Measurements from ENCODE around the gene GNAI3. TPM values are rescaled to one million over a fixed set of nuclear protein-coding genes. Genes with fewer than 3 reads are reported as not detected.

Gene GNAI3
- total and polyA plus RNA-seq, 2 experiments from 2014 or later = 5.0 to 7.9 TPM

GRCh38 chr1:109569323-109569722 lies 20.9 kb downstream of the GNAI3 start:
- DNase-seq (ENCODE audit: low read depth in 1 of 2, low spot score in 1 of 2) = no peak
- no peak overlapping the region for H3K4me3 ChIP-seq
- peaks cover 24% of the 10 kb centered on the region for H3K4me1 ChIP-seq (ENCODE audit: low read depth)
- no peaks in the 10 kb centered on the region for H3K27me3 ChIP-seq
- H3K9me3 ChIP-seq (ENCODE audit: low read depth) = no peaks in the 10 kb centered on the region
- no peak for TF ChIP-seq CTCF (IDR thresholded peaks at IDR 0.05; ENCODE audit: low read depth, low read length)
- no peaks in the 10 kb centered on the region for H3K36me3 ChIP-seq
- no peak overlapping the region for H3K27ac ChIP-seq

- H3K9me3 ChIP-seq (ENCODE audit: low read depth) = no peaks in the 10 kb centered on the region
- H3K27me3 ChIP-seq = no peaks in the 10 kb centered on the region
- H3K4me3 ChIP-seq = no peak overlapping the region
- H3K36me3 ChIP-seq = no peaks in the 10 kb centered on the region
- H3K4me1 ChIP-seq (ENCODE audit: low read depth) = peaks cover 24% of the 10 kb centered on the region
- DNase-seq (ENCODE audit: low read depth in 1 of 2, low spot score in 1 of 2) = peak; percentile 18 to 54
- TF ChIP-seq CTCF (IDR thresholded peaks at IDR 0.05; ENCODE audit: low read depth, low read length) = no peak
- H3K27ac ChIP-seq = peak overlapping the region; percentile 24
Measured at GRCh38 chr1:109570414-109570813, 22.0 kb downstream of the GNAI3 start.

GRCh38 chr1:109573785-109574184 lies 25.4 kb downstream of the GNAI3 start:
- DNase-seq (ENCODE audit: low read depth in 1 of 2, low spot score in 1 of 2) = no peak
- H3K4me3 ChIP-seq = no peak overlapping the region
- H3K27me3 ChIP-seq = no peaks in the 10 kb centered on the region
- no peak for TF ChIP-seq CTCF (IDR thresholded peaks at IDR 0.05; ENCODE audit: low read depth, low read length)
- peaks cover 6% of the 10 kb centered on the region for H3K4me1 ChIP-seq (ENCODE audit: low read depth)
- H3K36me3 ChIP-seq = no peaks in the 10 kb centered on the region
- no peak overlapping the region for H3K27ac ChIP-seq
- H3K9me3 ChIP-seq (ENCODE audit: low read depth) = no peaks in the 10 kb centered on the region

GRCh38 chr1:109578947-109579443 lies 30.6 kb downstream of the GNAI3 start:
- H3K4me3 ChIP-seq = no peak overlapping the region
- peaks cover 28% of the 10 kb centered on the region for H3K36me3 ChIP-seq
- no peak overlapping the region for H3K27ac ChIP-seq
- H3K4me1 ChIP-seq (ENCODE audit: low read depth) = no peaks in the 10 kb centered on the region
- no peak for TF ChIP-seq CTCF (IDR thresholded peaks at IDR 0.05; ENCODE audit: low read depth, low read length)
- no peak for DNase-seq (ENCODE audit: low read depth in 1 of 2, low spot score in 1 of 2)
- H3K9me3 ChIP-seq (ENCODE audit: low read depth) = no peaks in the 10 kb centered on the region
- no peaks in the 10 kb centered on the region for H3K27me3 ChIP-seq

- Histone ChIP-seq H3K27ac (no peak overlapping the region), H3K36me3 (peaks cover 31% of the 10 kb centered on the region), H3K9me3 (ENCODE audit: low read depth) (no peaks in the 10 kb centered on the region), H3K4me1 (ENCODE audit: low read depth) (no peaks in the 10 kb centered on the region), H3K4me3 (no peak overlapping the region), H3K27me3 (no peaks in the 10 kb centered on the region)
- peak in 1 of 2 donors; percentile 10 for DNase-seq (ENCODE audit: low read depth in 1 of 2, low spot score in 1 of 2)
- TF ChIP-seq CTCF (IDR thresholded peaks at IDR 0.05; ENCODE audit: low read depth, low read length) = no peak
Measured at GRCh38 chr1:109579491-109579890, 31.1 kb downstream of the GNAI3 start.

GRCh38 chr1:109582021-109582420 lies 33.6 kb downstream of the GNAI3 start:
- Histone ChIP-seq H3K27ac (no peak overlapping the region), H3K4me3 (no peak overlapping the region), H3K36me3 (peaks cover 51% of the 10 kb centered on the region), H3K4me1 (ENCODE audit: low read depth) (no peaks in the 10 kb centered on the region), H3K27me3 (no peaks in the 10 kb centered on the region), H3K9me3 (ENCODE audit: low read depth) (no peaks in the 10 kb centered on the region)
- no peak for DNase-seq (ENCODE audit: low read depth in 1 of 2, low spot score in 1 of 2)
- TF ChIP-seq CTCF (IDR thresholded peaks at IDR 0.05; ENCODE audit: low read depth, low read length) = no peak
